ENCODE results near the gene PCSK6. TPM values are rescaled to one million over a fixed set of nuclear protein-coding genes. Genes with fewer than 3 reads are reported as not detected.
A peak's percentile ranks its signal among the peaks of the same experiment; 100 is the strongest.

Gene PCSK6
- total RNA-seq, 2 donors from 2014 or later, result 0.61 to 2.1 TPM

DNA sequence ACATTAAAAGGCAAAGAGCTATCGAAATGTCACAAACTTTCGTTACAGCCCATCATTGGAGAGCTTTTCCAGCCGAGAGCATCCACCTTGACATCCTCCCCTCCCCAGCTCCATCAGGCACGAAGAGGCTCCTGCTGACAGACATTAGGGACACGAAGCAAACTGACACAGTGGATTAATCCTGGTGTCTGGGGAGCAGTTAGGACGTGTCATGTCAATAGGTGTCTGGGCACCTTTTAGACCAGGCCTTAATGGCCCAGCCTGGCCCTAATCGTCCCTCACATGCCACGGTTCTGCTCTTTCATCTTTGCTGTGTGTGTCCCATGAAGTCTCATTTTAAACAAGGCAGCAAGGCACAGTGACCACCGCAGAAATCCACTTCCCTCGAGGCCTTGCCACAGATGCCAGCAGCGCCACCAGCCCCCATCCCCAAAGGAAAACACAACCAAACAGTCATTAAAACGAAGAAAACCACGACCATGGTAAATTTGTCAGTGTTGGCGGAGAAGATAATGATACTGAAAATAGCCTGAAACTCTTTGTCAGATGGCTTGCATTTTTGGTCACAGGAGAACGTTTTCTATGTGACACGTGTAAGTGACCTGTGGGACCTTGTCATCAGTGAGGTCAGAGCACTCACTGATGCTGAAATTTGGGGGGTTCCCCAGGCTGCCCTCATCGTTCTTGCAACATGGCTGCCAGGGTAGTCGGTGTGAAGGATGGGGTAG, 16.3 kb upstream of the PCSK6 start:
- Mint-ChIP-seq H3K36me3 (no peaks in the 10 kb centered on the region), H3K27ac (no peak overlapping the region), H3K9me3 (no peaks in the 10 kb centered on the region)
- DNase-seq (ENCODE audit: low spot score in 2 of 2), result no peak
- no peak for ATAC-seq

DNA sequence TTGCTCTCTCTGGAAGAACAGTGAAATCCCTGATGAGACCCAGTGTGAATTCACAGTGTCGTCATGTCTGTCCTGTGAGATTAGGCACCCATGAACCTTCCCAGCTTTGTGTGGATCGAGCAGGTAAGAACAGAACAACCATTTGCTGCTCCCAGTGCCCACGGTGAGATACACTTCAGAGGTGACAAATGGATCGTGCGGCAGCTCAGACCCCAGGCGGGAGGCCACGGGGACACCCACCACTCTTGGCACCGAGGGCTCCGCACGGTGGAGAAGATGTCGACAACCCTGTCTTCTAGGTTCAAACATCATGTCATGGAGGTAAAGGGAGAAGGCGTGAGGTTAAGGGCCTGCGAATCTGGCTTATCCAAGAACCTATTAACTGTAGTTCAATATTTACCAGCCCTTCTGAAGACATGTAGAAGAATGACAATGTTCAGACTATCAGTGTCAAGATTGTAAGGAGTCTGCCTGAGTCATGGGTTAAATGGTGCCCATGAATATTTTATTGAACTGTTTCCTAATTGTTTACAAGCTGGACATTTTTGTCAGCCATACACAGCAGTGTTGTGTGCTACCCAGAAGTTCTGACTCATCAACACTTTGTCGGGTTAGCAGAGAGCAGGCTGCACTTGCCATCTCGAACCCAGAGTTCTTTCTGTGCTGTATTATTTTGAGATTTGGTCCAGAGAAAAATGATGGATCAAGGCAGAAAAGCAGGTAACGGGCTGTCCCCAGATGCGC, 15.5 kb upstream of the PCSK6 start:
- H3K36me3 Mint-ChIP-seq, result no peaks in the 10 kb centered on the region
- DNase-seq (ENCODE audit: low spot score in 2 of 2) (peak in 1 of 2 donors; percentile 21), ATAC-seq (no peak)
- H3K27ac Mint-ChIP-seq, result peak overlapping the region in 1 of 2 donors; percentile 38
- no peaks in the 10 kb centered on the region for H3K9me3 Mint-ChIP-seq

DNA sequence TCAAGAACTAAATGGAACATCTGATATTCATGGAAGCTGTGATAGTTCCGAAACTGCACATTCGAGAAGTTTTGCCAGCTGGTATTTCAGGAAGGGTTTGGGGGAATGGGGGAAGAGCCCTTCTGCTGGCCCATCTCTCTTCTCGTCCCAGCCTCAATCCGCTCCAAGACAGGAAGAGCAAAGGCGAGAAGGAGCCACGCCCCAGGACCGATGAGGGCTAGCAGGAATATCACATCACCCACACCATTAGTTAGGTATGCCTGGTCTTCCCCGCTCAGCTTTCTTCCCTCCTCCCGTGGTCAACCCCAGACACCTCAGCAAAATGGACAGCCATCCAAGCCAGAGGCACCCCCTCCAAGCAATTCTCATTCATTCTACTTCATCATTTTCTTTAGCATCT, 14.9 kb upstream of the PCSK6 start:
- H3K36me3 Mint-ChIP-seq, result no peaks in the 10 kb centered on the region
- no peak overlapping the region for H3K27ac Mint-ChIP-seq
- ATAC-seq (no peak), DNase-seq (ENCODE audit: low spot score in 2 of 2) (peak in 1 of 2 donors; percentile 6)
- H3K9me3 Mint-ChIP-seq, result no peaks in the 10 kb centered on the region

DNA sequence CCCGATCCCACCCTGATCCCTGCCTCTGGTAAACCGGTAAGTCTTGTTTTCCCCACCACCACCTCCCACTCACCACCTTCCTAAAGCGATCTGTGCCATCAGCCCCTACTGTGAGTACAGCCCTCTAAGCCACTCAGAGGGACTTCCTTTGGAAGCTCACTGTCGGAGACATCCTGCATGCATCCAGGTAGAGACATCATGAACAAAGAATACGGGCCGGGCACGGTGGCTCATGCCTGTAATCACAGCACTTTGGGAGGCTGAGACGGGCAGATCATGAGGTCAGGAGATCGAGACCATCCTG, 13.7 kb upstream of the PCSK6 start:
- ATAC-seq (no peak), DNase-seq (ENCODE audit: low spot score in 2 of 2) (no peak)
- no peaks in the 10 kb centered on the region for H3K9me3 Mint-ChIP-seq
- no peak overlapping the region for H3K27ac Mint-ChIP-seq
- no peaks in the 10 kb centered on the region for H3K36me3 Mint-ChIP-seq

DNA sequence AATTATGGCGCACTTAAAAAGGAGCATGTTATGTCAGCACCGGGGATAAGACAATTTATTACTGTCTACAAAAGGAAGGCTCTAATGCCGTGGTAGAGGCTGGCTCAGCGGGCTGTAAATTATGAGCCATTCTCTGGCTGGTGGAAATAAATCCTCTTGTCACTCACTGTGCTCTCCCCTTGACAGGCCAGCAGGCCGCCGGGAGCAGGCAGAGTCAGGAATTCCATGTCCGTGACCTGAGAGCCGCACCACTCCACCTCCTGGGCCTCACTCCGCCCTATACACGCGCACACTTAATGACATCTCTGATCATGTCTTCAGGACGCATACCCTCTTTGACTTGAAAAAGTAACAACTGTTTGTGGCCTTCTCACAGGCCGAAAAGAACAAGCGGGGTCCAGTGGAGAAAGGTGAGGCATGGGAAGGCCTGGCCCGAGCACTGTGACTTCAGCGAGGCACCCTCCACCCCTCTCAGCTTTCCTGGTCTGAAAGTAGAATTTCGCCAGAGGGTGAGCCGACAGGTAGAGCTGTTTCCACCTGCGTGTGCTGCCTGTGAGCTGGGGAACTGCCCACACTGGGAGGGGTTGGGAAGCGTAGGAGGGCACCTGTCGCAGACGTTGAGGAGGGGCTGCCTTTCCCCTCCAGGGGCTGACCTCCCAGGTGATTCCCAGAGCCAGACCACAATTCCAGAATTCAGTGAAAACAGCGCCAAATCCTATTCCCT, 13.2 kb upstream of the PCSK6 start:
- H3K27ac Mint-ChIP-seq, result no peak overlapping the region
- H3K36me3 Mint-ChIP-seq, result no peaks in the 10 kb centered on the region
- ATAC-seq (no peak), DNase-seq (ENCODE audit: low spot score in 2 of 2) (no peak)
- H3K9me3 Mint-ChIP-seq, result no peaks in the 10 kb centered on the region

DNA sequence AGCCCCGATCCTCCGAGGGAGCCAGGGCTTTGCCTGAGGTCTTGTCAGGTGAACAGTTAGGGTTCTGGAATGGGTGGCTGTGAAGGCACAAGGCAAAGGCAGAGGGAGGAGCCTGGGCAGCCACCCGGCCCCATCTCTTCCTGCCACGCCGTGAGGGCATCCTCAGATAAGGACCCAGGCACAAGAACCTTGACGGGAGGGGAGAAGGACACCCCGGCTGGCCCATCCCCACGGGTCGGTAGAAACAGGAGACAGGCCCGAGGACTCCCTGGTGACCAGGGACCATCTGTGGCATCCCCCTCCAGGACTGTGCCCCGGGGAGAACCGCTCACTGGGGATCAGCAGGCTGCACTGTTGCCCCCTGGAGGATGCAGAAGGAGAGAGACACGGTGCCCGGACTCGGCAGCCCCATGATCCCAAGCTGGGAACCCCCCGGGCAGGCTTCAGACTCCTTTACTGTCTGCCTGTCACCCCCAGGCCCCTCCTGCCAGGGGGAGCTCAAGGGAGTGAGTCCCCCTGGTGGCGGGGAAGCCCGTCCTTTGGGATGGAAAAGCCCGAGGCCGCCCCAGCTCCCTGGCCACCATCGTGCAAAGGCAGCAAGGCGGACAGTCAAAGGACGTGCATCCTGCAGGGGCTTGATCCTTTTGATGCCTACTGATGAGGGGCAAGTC, 12.3 kb upstream of the PCSK6 start:
- no peaks in the 10 kb centered on the region for H3K36me3 Mint-ChIP-seq
- DNase-seq (ENCODE audit: low spot score in 2 of 2) (peak in 1 of 2 donors; percentile 64), ATAC-seq (peak; percentile 80 to 89)
- peak overlapping the region in 1 of 2 donors; percentile 55 for H3K27ac Mint-ChIP-seq
- H3K9me3 Mint-ChIP-seq, result no peaks in the 10 kb centered on the region

DNA sequence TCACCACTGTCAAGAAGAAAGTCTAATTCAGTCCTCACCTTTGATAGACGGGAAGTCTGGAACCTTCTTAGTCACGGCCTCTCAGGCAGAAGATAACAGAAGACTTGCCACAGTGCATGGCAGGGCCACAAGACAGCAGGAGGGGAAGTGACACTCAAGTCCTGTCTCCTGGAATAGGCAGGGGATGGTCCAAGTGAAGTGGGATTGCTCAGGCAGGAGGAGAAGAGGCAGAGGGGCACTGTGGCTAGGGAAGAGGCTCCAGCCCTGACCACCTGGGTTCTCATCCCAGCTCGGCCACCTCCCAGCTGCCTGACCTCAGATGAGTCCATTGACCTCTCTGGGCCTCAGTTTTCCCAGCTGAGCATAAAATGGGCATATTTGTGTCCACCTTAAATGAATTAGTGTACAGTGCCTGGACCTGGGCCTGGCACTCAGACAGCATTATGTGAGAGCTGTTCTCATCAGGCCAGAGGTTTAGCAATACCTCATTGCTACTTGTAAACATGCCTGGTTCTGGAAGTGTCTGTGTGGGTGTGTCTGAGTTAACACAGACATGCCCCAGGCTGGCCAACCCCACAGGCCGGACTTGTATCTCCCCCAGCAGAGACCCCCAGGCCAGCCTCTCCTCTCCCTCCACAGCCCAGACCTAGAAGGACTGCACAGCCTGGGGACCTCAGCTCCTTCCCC, 11.5 kb upstream of the PCSK6 start:
- peak in 1 of 2 donors; percentile 59 for ATAC-seq
- no peak for DNase-seq (ENCODE audit: low spot score in 2 of 2)
- no peaks in the 10 kb centered on the region for H3K36me3 Mint-ChIP-seq
- H3K9me3 Mint-ChIP-seq, result no peaks in the 10 kb centered on the region
- H3K27ac Mint-ChIP-seq, result peak overlapping the region in 1 of 2 donors; percentile 55

DNA sequence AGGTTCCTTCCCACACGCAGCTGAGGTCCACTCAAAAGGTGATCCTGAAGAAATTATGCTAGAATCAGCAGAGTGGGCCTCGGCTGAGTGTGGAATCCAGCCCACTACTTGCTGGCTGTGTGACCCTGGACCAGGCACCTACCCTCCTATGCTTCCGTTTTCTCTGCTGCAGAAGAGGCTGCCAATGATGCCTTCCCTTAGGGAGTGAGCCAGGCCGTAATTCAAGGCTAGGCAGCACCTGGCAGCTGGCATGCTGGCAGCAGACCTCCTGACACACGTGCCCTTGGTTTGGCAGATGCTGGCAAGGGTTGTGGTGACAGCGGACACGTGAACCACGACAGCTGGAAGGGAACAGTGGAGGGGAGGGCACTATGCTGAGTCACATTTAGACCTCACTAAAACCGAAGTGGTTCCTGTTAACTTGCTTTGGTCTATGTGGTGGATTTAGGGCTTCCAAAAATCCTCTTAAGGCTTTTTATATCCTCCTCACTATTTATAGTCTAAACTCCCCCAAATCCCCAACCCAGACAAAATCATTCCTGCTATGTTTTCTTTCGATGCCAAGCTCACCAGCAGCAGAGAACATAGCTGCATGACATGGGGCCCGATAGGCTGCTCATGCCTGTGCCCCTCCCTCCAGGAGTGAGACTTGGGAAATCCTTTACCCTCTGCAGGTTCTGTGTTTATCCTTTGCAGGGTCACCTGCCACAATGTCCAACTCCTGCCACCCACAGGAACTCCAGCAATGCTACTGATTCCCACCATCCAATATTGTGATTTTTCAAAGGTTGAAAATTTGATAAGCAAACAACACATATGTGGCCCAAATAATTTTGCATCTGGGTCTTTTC, 10.6 kb upstream of the PCSK6 start:
- Mint-ChIP-seq H3K9me3 (no peaks in the 10 kb centered on the region), H3K36me3 (no peaks in the 10 kb centered on the region), H3K27ac (no peak overlapping the region)
- ATAC-seq, result peak; percentile 32 to 43
- DNase-seq (ENCODE audit: low spot score in 2 of 2), result no peak

DNA sequence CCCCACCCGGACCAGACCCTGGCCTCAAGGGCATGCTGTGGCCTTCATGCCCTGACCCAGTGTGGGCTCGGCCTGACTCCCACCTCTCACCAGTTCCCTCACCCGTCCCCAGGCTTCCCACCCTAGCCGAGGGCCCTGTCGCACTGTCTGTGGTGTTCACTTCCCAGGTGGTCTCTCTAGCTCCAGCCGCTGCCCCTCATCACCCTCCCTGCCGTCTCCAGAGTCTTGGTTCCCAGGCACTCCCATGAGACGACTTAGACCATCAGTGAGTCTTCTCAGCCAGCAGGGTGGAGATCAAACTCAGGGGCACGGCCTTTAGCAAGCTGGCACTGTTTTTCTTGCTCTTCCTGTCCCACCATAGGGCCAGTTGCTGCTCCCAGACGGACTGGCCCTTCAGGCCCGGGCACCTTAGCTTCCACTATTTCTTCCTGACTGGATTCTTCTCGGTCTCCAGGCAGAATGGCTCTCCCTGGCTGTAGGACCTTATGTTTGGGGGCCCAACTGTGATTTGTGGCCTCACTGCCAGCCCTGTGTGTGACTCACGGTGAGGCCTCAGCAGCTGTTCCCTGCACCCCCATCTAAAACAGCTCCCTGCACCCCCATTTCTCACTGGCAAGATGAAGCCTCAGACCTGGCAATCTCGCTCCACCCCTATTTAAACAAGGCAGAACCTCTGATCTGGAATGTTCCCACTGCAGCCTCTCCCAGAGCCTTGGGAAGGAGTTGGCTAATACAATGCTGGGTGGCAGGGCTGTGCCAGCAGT, 9.4 kb upstream of the PCSK6 start:
- no peaks in the 10 kb centered on the region for H3K36me3 Mint-ChIP-seq
- no peaks in the 10 kb centered on the region for H3K9me3 Mint-ChIP-seq
- H3K27ac Mint-ChIP-seq, result peak overlapping the region in 1 of 2 donors; percentile 40
- DNase-seq (ENCODE audit: low spot score in 2 of 2), result no peak
- ATAC-seq, result no peak

DNA sequence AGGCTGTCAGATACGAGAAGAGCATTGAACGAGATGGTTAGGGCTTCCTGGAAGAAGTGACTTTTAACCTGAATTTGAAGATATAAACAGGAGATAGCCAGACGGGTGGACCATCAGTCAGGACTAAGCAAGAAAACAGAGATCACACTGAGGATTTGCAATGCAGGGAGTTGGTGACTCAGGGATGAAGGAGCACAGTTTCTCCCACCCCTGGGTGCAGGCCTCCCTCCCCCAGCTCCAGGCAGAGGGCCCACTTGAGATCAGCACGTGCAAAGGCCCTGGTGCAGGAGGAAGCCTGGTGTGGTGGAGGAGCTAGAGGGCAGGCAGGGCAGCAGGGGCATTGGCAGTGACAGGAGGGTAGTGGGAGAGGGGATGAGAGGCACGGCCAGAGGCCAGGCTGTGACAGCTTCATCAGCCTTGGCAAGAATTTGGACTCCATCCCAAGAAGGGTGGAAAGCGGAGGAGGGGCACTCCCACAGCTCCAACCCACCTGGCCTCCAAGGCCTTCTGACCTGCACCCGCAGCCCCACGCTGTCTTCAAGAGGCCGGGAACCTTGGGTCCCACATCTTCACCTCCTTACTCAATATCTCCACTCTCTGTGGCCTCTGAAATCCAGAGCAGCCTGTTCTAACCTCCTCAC, 8.7 kb upstream of the PCSK6 start:
- DNase-seq (ENCODE audit: low spot score in 2 of 2), result no peak
- Mint-ChIP-seq H3K27ac (peak overlapping the region in 1 of 2 donors; percentile 40), H3K36me3 (no peaks in the 10 kb centered on the region), H3K9me3 (no peaks in the 10 kb centered on the region)
- no peak for ATAC-seq

DNA sequence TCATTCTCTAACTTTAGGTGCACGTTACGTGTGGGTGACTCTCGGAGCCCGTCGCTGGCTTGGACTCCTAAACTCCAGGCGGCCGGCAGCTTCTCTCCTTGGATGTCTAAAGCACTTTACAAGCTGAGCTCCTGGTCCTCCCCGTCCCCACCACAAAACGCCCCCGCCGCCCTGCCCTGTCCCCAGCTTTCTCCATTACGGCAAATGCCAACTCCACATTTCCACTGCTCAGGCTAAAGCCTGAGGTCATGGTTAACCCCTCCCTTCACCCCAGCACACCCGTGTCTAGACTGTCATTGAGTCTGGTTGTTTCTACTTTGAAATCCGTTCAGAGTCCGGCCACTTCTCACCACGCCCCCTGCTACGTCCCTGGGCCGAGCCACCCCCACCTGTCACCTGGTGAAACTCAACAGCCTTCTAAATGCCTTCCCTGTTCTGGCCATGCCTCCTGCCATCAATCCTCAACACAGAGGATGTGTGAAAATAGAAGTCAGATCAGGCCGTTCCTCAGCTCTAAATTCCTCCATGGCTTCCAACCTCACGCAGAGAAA, 8.1 kb upstream of the PCSK6 start:
- no peaks in the 10 kb centered on the region for H3K9me3 Mint-ChIP-seq
- no peak overlapping the region for H3K27ac Mint-ChIP-seq
- ATAC-seq (no peak), DNase-seq (ENCODE audit: low spot score in 2 of 2) (no peak)
- no peaks in the 10 kb centered on the region for H3K36me3 Mint-ChIP-seq

DNA sequence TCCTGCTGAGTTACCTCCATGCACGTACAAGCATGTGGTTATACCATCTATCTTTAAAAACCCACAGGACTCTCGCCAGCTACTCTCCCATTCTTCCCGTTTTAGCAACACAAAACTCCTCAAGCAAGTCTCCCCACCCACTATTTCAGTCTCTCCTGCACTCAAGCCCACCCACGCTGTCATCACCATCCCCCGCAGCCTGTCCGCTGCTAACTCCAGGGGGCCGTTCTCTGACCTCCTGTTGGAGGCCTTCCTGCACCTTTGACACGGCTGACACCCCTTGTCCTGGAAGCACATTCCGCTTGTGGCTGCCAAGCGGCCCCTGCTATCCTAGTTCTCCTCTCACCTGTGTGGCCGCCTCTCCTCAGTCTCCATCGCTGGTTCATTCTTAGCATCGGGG, 7.5 kb upstream of the PCSK6 start:
- ATAC-seq (no peak), DNase-seq (ENCODE audit: low spot score in 2 of 2) (no peak)
- Mint-ChIP-seq H3K36me3 (no peaks in the 10 kb centered on the region), H3K9me3 (no peaks in the 10 kb centered on the region), H3K27ac (peak overlapping the region; percentile 10 to 30)

DNA sequence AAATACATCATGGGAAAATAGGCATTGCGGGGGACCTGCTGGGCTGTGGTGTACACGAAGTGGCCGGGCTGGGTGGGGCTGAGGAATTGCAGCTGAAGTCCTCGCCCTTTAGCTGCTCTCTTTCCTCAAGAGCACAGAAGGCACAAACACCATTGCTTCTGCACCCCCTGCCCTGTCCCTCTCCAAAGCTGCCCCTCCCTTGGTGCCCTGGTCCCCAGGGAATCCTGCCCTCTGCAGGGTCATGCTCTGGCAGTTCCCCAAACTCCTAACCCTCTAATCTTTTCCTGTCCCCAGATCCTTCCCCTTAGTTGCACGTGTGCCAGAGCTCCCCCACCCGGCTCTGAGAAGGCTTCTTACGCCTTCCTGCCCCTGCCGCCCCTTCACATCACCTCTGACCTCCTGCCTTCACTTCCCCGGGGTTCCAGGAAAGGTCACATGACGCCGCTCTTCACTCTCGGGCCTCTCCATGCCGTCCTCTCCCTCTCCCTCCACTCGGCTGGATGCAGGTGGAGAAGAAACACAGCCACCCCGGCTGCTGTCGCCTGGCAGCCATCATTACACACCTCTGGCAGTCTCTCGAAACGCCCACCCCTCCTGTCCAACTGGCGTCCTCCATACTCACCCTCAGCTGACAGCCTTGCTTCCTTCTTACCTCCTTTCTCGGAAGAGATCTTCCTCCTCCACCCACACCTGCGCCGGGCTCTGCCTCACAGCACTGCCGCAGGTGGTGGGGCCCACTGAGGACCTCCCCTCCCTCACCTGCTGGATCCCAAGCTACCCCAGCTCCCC, 6.9 kb upstream of the PCSK6 start:
- H3K36me3 Mint-ChIP-seq, result no peaks in the 10 kb centered on the region
- H3K27ac Mint-ChIP-seq, result peak overlapping the region in 1 of 2 donors; percentile 30
- H3K9me3 Mint-ChIP-seq, result no peaks in the 10 kb centered on the region
- ATAC-seq (no peak), DNase-seq (ENCODE audit: low spot score in 2 of 2) (no peak)
